ENCODE data around the gene RGS3.
A peak's percentile ranks its signal among the peaks of the same experiment; 100 is the strongest.
"Not testable (repeated sequence)": the region's sequence is repeated elsewhere in the genome, so short reads cannot be mapped to it uniquely, and the experiment has no call there.

The RGS3 gene

GRCh38 chr9:113463418-113464285, at the start of gene RGS3:
Gene RGS3 (plus strand): TSS chr9:113463727. CDS start chr9:113463803, 76 bp downstream.
- no peak for FAIRE-seq

GRCh38 chr9:113416149-113416721, 47.3 kb upstream of the RGS3 start:
- peak; percentile 41 for DNase-seq (ENCODE audit: insufficient read length, low spot score)
- FAIRE-seq: peak; percentile 98

More at GRCh38 chr9:113463418-113464285, at the start of gene RGS3:
- no peak for DNase-seq (ENCODE audit: insufficient read length, low spot score)

- FAIRE-seq (no peak), DNase-seq (ENCODE audit: insufficient read length, low spot score) (no peak)
Measured at GRCh38 chr9:113417370-113417769, 46.2 kb upstream of the RGS3 start.

GRCh38 chr9:113421726-113422125, 41.8 kb upstream of the RGS3 start:
- FAIRE-seq: no peak
- DNase-seq (ENCODE audit: insufficient read length, low spot score): no peak

GRCh38 chr9:113425072-113425471, 38.5 kb upstream of the RGS3 start:
- DNase-seq (ENCODE audit: insufficient read length, low spot score) (no peak), FAIRE-seq (no peak)

- no peak for DNase-seq (ENCODE audit: insufficient read length, low spot score)
- no peak for FAIRE-seq
Measured at GRCh38 chr9:113426701-113427100, 36.8 kb upstream of the RGS3 start.

GRCh38 chr9:113427629-113428028, 35.9 kb upstream of the RGS3 start:
- no peak for DNase-seq (ENCODE audit: insufficient read length, low spot score)
- no peak for FAIRE-seq

- no peak for DNase-seq (ENCODE audit: insufficient read length, low spot score)
- FAIRE-seq: no peak
Measured at GRCh38 chr9:113428062-113428615, 35.4 kb upstream of the RGS3 start.

GRCh38 chr9:113431191-113431590, 32.3 kb upstream of the RGS3 start:
- no peak for DNase-seq (ENCODE audit: insufficient read length, low spot score)
- no peak for FAIRE-seq

GRCh38 chr9:113436728-113437515, 26.6 kb upstream of the RGS3 start:
- no peak for DNase-seq (ENCODE audit: insufficient read length, low spot score)

GRCh38 chr9:113437716-113438115, 25.8 kb upstream of the RGS3 start:
- not testable (repeated sequence) for FAIRE-seq; DNase-seq (ENCODE audit: insufficient read length, low spot score)

More at GRCh38 chr9:113436728-113437515, 26.6 kb upstream of the RGS3 start:
- no peak for FAIRE-seq

GRCh38 chr9:113444736-113445135, 18.8 kb upstream of the RGS3 start:
- DNase-seq (ENCODE audit: insufficient read length, low spot score) (no peak), FAIRE-seq (no peak)

GRCh38 chr9:113446323-113446740, 17.2 kb upstream of the RGS3 start:
- no peak for DNase-seq (ENCODE audit: insufficient read length, low spot score)
- peak; percentile 49 for FAIRE-seq

GRCh38 chr9:113449376-113449775, 14.2 kb upstream of the RGS3 start:
- FAIRE-seq (no peak), DNase-seq (ENCODE audit: insufficient read length, low spot score) (no peak)

GRCh38 chr9:113452113-113452605, 11.4 kb upstream of the RGS3 start:
- DNase-seq (ENCODE audit: insufficient read length, low spot score) (no peak), FAIRE-seq (no peak)

GRCh38 chr9:113454914-113455761, 8.4 kb upstream of the RGS3 start:
- no peak for DNase-seq (ENCODE audit: insufficient read length, low spot score)
- peak; percentile 37 for FAIRE-seq

GRCh38 chr9:113456235-113456634, 7.3 kb upstream of the RGS3 start:
- no peak for DNase-seq (ENCODE audit: insufficient read length, low spot score)
- FAIRE-seq: no peak

- DNase-seq (ENCODE audit: insufficient read length, low spot score) (no peak), FAIRE-seq (no peak)
Measured at GRCh38 chr9:113461285-113461684, 2.2 kb upstream of the RGS3 start.

GRCh38 chr9:113461943-113462342, 1.6 kb upstream of the RGS3 start:
- DNase-seq (ENCODE audit: insufficient read length, low spot score) (no peak), FAIRE-seq (no peak)

- DNase-seq (ENCODE audit: insufficient read length, low spot score) (no peak), FAIRE-seq (no peak)
Measured at GRCh38 chr9:113462781-113463286, 693 bp upstream of the RGS3 start.

All from GM19239 (cell line).